Right hindlimb (tissue), 1 donor: ENCODE data around the gene SF3B4.
"Not testable (repeated sequence)": the region's sequence is repeated elsewhere in the genome, so short reads cannot be mapped to it uniquely, and the experiment has no call there.

Experiments used
- DNase-seq: peaks from one replicate; pipeline ENCODE4 v3.0.0-alpha.2; 2018

The SF3B4 gene

GRCh38 chr1:149927563-149928400, at the start of gene SF3B4:
TSS of gene SF3B4 (minus strand) at chr1:149927803. CDS start at chr1:149927759, 44 bp downstream.
- peak; percentile 98 for DNase-seq

- no peak for DNase-seq
Observed at GRCh38 chr1:149977345-149977744, 49.7 kb upstream of the SF3B4 start.

GRCh38 chr1:149972547-149972946, 44.9 kb upstream of the SF3B4 start:
- DNase-seq, result no peak

GRCh38 chr1:149967646-149968045, 40.0 kb upstream of the SF3B4 start:
- DNase-seq, result no peak

GRCh38 chr1:149967041-149967440, 39.4 kb upstream of the SF3B4 start:
- no peak for DNase-seq

- DNase-seq, result no peak
Observed at GRCh38 chr1:149966405-149966804, 38.8 kb upstream of the SF3B4 start.

GRCh38 chr1:149965440-149965839, 37.8 kb upstream of the SF3B4 start:
- no peak for DNase-seq

- DNase-seq, result no peak
Observed at GRCh38 chr1:149963358-149963757, 35.8 kb upstream of the SF3B4 start.

GRCh38 chr1:149962736-149963135, 35.1 kb upstream of the SF3B4 start:
- no peak for DNase-seq

GRCh38 chr1:149962039-149962647, 34.5 kb upstream of the SF3B4 start:
- DNase-seq, result peak; percentile 46

- DNase-seq, result not testable (repeated sequence)
Observed at GRCh38 chr1:149957548-149957947, 29.9 kb upstream of the SF3B4 start.

- no peak for DNase-seq
Observed at GRCh38 chr1:149949911-149950310, 22.3 kb upstream of the SF3B4 start.

GRCh38 chr1:149945206-149945605, 17.6 kb upstream of the SF3B4 start:
- DNase-seq, result no peak

GRCh38 chr1:149942885-149943284, 15.3 kb upstream of the SF3B4 start:
- no peak for DNase-seq

- DNase-seq, result peak; percentile 58
Observed at GRCh38 chr1:149942207-149942606, 14.6 kb upstream of the SF3B4 start.

GRCh38 chr1:149940427-149940826, 12.8 kb upstream of the SF3B4 start:
- no peak for DNase-seq

- DNase-seq, result not testable (repeated sequence)
Observed at GRCh38 chr1:149938668-149939003, 11.0 kb upstream of the SF3B4 start.

GRCh38 chr1:149937759-149938158, 10.2 kb upstream of the SF3B4 start:
- DNase-seq, result peak; percentile 61

- DNase-seq, result peak; percentile 58
Observed at GRCh38 chr1:149936992-149937705, 9.5 kb upstream of the SF3B4 start.

- peak; percentile 67 for DNase-seq
Observed at GRCh38 chr1:149936170-149936991, 8.8 kb upstream of the SF3B4 start, which contains the start of gene MTMR11. TSS of gene MTMR11 (minus strand) at chr1:149936879. CDS start at chr1:149936647, 232 bp downstream.

- DNase-seq, result peak; percentile 32
Observed at GRCh38 chr1:149934356-149934755, 6.8 kb upstream of the SF3B4 start.

- DNase-seq, result no peak
Observed at GRCh38 chr1:149933208-149933607, 5.6 kb upstream of the SF3B4 start.

GRCh38 chr1:149932474-149932873, 4.9 kb upstream of the SF3B4 start:
- no peak for DNase-seq
